Measurements from ENCODE around the gene CYP4Z1.

DNA sequence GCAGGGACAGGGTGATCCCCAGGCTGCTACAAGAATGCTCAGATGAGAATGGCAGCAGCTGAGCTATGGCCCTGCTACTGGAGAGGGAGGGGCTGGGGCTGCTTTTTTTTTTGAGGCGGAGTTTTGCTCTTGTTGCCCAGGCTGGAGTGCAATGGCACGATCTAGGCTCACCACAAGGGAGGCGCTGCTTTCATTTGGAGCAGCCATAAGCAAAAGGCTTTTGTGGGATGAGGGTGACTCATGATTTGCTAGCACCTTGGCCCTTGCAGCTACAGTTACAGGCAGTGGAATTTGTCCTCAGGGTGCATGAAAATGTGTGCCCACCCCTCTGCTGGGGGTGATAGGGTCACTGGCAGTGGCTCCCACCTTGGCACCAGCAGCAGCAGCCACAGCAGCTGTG, 37.8 kb downstream of the CYP4Z1 start:
- TF ChIP-seq POLR2AphosphoS5 (IDR thresholded peaks at IDR 0.05) (no peak), POLR2A (IDR thresholded peaks at IDR 0.05; ENCODE audit: low read depth) (no peak)
- TF ChIP-seq, protein P1, sequence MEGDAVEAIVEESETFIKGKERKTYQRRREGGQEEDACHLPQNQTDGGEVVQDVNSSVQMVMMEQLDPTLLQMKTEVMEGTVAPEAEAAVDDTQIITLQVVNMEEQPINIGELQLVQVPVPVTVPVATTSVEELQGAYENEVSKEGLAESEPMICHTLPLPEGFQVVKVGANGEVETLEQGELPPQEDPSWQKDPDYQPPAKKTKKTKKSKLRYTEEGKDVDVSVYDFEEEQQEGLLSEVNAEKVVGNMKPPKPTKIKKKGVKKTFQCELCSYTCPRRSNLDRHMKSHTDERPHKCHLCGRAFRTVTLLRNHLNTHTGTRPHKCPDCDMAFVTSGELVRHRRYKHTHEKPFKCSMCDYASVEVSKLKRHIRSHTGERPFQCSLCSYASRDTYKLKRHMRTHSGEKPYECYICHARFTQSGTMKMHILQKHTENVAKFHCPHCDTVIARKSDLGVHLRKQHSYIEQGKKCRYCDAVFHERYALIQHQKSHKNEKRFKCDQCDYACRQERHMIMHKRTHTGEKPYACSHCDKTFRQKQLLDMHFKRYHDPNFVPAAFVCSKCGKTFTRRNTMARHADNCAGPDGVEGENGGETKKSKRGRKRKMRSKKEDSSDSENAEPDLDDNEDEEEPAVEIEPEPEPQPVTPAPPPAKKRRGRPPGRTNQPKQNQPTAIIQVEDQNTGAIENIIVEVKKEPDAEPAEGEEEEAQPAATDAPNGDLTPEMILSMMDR (IDR thresholded peaks at IDR 0.05) = no peak
